B cell (primary cell): Measurements from ENCODE around the gene TMPRSS7.

ENCODE experiments used
- CTCF ChIP-seq: fragments of 200-600 bp; IDR thresholded peaks from one replicate; pipeline ENCODE4 v1.8.0; 2022; ENCODE audit warnings: antibody characterized with exemption, mild to moderate bottlenecking
- EZH2 ChIP-seq: IDR thresholded peaks from 2 replicates; pipeline ENCODE4 v1.6.1; 2012; ENCODE audit warnings: borderline replicate concordance, low read depth, mild to moderate bottlenecking, moderate library complexity, low read length; ENCODE audit not compliant: insufficient read depth, poor library complexity, severe bottlenecking

GRCh38 chr3:112027142-112027541 lies 7.4 kb upstream of the TMPRSS7 start:
- no peak for TF ChIP-seq EZH2
- no peak for TF ChIP-seq CTCF
